GM12873 (cell line): ENCODE results near the gene NR2F6.

Experiments used
- CTCF ChIP-seq: IDR thresholded peaks from 2 replicates; pipeline ENCODE4 v1.5.1; 2012; ENCODE audit warnings: low read depth, mild to moderate bottlenecking, moderate library complexity, low read length, control low read depth; ENCODE audit not compliant: insufficient read depth; ENCODE audit errors: missing control alignments

NR2F6 gene

GRCh38 chr19:17234911-17235299 lies 10.8 kb downstream of the NR2F6 start:
- TF ChIP-seq CTCF, result no peak

- no peak for TF ChIP-seq CTCF
Measured at GRCh38 chr19:17232258-17232657, 13.5 kb downstream of the NR2F6 start.

- TF ChIP-seq CTCF, result no peak
Measured at GRCh38 chr19:17229890-17230289, 15.8 kb downstream of the NR2F6 start.

GRCh38 chr19:17227798-17228367 lies 17.8 kb downstream of the NR2F6 start:
- TF ChIP-seq CTCF, result no peak

- no peak for TF ChIP-seq CTCF
Measured at GRCh38 chr19:17226002-17226933, 19.5 kb downstream of the NR2F6 start, which contains the start of gene OCEL1. OCEL1 (plus strand) TSS chr19:17226226; CDS start chr19:17226248, 22 bp downstream.

- TF ChIP-seq CTCF, result no peak
Measured at GRCh38 chr19:17225053-17225452, 20.7 kb downstream of the NR2F6 start.

GRCh38 chr19:17220207-17220758 lies 25.4 kb downstream of the NR2F6 start:
- no peak for TF ChIP-seq CTCF
